CD4-positive, alpha-beta T cell treated with Interleukin-6 at 100 ng/mL for 8 hours (primary cell): ENCODE measurements around the gene SERINC5.
"Not testable (repeated sequence)": the region's sequence is repeated elsewhere in the genome, so short reads cannot be mapped to it uniquely, and the experiment has no call there.

Experiments used
- DNase-seq: peaks from one replicate; pipeline ENCODE4 v3.0.0-alpha.2; 2020; ENCODE audit warnings: mixed read lengths, low spot score

Gene SERINC5

DNA sequence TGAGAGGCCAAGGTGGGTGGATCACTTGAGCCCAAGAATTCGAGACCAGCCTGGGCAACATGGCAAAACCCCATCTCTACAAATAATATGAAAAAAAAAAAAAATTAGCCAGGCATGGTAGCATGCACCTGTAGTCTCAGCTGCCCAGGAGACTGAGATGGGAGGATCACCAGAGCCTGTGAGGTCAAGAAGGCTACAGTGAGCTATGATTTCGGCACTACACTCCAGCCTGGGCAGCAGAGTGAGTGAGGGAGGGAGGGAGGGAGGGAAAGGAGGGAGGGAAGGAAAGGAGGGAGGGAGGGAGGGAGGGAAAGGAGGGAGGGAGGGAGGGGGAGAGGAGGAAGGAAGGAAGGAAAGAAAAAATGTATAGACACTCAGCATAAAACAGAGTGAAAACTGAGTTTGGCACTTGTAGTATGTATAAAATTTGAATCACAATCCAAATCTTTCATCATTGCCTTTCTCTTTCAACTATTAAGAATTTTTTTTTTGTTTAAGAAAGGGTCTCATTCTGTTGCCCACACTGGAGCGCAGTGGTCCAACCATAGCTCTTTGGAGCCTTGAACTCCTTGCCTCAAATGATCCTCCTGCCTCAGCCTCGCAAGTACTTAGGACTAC is 27.8 kb downstream of the SERINC5 start:
- DNase-seq = no peak

GRCh38 chr5:80225934-80226326 is 29.9 kb downstream of the SERINC5 start:
- DNase-seq = no peak

DNA sequence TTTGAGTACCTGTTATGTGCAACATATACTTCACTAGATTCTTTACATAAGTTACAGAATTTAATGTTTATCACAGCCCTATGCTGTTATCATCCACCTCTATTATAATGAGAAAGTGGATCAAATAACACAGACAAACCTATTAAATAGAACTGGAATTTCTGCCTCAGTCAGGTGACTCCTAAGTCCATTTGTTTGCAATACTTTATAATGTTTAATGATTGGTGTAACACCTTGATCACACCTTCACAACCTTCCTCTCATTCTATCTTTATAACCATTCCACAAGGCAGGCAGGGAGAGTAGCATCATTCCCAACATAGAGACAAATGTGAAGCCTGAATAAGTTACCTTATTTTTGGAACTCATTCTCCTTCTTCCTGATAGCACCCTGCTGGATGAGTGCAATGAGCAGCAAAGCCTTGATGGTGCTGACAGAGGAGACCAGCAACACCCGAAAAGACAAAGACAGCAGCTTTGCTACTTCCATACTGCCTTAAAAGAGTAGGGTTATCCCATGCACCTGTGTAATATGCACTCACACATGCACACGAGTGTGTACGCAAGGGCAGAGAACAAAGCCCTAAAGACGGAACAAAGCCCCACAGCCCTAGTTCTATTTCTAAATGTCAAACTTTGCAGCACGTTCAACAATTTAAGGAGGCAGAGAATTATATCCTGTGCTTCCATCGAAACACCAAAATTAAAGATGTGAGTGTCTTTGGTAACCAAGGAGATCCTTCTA is 30.5 kb downstream of the SERINC5 start:
- DNase-seq = no peak

- no peak for DNase-seq
Observed at GRCh38 chr5:80223561-80223960, 32.3 kb downstream of the SERINC5 start.

DNA sequence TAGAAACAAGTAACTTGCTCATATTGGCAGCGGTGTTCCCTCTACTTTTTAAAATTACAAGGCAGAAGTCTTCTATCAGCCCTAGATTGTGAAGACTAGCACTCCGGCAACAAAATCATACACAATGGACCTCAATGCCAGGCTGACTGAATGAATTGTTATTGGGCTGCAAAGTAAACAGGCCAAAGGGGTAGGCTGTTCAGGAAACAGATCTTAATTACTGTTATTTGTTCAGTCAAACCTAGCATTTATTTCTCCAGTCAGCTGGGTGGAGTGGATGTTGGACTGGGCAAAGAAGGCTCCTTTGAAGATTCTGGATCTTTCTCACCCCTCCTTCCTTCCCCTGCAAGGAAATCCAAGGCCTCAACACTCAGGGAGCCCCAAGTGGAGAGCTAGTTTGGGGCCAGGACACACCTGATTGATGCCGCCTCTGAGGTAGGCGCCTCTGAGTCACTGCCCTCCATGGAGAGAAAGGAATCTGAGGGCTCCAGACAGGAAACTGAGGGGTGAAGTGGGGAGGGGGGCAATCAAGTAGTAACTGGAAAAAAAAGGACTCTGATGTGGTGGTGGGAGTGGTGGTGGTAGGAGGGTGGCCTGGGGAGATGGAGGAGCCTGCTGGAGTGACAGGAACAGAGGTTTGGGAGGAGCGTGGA is 35.5 kb downstream of the SERINC5 start:
- no peak for DNase-seq

DNA sequence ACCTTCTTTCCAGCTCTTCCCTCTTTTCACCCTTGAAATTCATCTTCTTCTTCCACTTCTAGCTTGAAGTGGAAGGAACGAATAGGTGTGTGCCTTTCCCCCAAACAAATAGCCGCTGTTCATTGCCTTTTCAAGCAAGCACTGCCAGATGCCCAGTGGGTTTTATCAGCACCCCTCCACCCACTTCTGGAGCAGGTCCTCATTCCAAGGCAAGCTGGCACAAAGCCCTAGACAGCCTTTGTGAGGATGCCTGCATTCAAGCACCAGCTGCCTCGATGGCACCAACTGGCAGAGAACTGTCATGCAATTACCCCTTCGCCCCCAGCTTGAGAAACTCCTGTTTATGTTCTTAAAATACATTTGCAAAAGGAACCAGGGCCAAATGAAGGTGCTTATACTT is 36.5 kb downstream of the SERINC5 start:
- no peak for DNase-seq

DNA sequence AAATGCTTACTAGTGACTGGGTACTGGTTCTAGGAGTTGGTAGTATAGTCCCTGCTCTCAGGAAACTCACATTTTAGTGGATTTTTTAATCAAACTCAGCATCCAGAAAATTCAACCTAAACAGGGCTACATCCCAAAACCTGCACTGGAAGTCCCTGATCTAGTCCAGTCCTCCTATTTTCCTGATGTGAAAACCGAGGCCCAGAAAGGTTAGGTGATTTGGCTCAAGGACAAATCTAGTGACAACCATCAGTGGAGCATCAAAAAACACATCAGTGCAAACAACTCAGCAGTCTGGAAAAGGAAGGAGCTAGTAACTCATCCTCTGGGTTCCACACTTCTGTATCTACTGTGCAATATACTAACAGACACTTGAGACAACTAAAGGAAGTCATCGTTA is 38.2 kb downstream of the SERINC5 start:
- no peak for DNase-seq

DNA sequence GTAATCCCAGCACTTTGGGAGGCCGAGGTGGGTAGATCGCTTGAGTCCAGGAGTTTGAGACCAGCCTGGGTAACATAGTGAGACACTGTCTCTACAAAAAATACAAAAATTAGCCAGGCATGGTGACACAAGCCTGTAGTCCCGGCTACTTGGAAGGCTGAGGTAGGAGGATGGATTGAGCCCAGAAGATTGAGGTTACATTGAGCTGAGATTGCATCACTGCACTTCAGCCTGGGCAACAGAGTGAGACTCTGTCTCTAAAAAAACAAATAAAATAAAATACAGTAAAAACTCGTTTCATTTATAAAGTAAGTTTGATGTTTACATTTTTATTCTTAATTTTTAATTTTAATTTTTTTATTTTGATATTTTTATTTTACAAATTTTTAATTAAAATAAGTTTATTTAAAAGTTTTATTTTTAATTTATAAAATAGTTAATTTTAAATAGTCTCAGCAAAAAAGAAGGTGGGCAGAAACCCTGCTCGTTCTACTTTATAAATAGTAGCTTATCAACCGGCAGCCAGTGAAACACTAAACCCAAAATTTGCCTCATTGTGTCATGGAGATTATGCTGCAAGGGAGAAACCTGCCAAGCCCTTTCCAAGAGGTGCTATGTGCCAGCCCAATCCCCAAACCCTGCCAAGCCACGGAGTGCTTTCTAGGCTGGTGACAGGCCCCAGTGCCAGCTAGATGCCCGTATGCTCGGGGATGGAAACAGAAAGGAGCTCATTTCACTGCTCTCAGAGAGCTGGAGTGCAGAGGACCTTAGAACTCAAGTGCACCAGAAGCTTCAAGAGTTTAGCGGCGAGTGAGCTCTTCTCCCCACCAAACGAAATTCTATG is 38.9 kb downstream of the SERINC5 start:
- no peak for DNase-seq

GRCh38 chr5:80216096-80216495 is 39.8 kb downstream of the SERINC5 start:
- DNase-seq = no peak

- no peak for DNase-seq
Observed at GRCh38 chr5:80215523-80215922, 40.3 kb downstream of the SERINC5 start.

- DNase-seq = no peak
Observed at GRCh38 chr5:80213466-80213865, 42.4 kb downstream of the SERINC5 start.

DNA sequence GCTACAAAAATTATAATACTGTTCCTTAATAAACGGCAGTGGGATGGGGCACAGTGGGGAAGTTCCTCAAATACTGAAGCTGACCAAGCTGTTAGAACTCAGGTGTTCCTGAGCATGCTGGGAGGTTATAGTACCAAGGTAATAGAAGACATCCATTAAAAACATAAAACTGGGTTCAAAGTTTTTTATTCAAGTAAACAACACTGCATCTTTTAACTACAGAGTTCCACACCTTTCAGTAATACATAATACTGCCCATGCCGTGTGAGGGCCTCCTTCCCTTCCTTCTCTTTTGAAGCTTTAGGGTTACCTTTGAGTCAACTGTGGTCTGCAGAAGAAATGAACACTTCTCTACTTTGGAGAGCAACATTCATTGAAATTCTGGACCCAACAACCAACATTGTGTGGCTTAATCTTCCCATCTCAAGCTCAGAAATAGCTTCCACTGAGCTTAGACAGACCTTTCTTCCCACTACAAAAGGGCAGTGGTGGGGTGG is 43.6 kb downstream of the SERINC5 start:
- DNase-seq = no peak

DNA sequence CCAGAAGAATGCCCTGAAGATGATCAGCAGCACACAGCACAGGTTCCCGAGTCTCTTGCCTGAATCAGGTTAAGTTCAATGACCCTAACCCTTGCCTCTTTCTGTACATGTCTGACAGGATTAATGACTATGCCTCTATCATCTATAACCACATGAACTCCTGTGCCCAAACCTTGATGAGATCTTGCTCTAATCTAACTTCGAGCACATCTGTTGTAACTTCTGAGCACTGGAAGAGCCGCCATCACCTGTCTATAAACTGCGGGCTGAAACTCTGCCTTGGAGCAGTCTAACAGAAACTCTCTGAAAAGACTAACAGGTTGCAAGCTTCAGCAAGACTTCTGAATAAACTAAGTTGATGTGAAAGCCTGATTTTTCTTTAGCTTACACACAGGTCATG is 44.5 kb downstream of the SERINC5 start:
- no peak for DNase-seq

- DNase-seq = no peak
Observed at GRCh38 chr5:80210014-80210413, 45.8 kb downstream of the SERINC5 start.

DNA sequence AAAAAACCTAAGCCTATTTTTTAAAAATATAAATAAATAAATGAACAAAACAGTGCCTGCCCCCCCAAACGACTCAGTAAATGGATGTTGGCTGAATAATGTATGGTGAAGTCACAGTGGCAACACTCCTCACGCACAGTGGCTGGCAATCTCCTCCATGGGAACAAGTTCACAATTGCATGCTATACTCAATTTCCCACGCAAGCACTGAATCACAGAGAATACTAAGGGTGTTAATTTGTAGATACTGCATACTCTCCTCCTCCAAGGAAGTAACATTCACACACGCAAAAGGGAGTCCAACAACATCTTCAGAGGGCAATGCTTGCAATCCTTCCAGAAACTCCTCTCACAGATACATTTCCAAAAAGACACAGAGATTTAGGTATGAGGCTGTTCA is 47.5 kb downstream of the SERINC5 start:
- no peak for DNase-seq

- no peak for DNase-seq
Observed at GRCh38 chr5:80207832-80208231, 48.0 kb downstream of the SERINC5 start.

DNA sequence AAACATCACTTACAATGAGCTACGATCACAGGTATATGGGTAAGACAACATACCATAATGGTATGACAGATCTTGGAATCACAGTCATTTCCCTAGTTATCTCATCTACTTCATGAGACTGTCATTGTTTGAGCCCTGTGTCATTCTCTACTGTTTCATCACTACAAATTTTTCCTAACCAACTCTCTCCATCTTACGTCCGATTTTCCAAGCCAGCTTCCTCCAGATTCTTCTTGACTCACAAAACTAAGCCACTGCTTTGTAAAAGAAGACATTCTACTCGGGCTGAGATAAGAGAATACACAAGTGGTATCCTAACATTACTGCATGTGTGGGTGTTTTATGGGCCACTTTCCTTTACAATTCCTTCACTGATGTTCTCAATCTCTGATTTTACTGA is 49.6 kb downstream of the SERINC5 start:
- DNase-seq = no peak

DNA sequence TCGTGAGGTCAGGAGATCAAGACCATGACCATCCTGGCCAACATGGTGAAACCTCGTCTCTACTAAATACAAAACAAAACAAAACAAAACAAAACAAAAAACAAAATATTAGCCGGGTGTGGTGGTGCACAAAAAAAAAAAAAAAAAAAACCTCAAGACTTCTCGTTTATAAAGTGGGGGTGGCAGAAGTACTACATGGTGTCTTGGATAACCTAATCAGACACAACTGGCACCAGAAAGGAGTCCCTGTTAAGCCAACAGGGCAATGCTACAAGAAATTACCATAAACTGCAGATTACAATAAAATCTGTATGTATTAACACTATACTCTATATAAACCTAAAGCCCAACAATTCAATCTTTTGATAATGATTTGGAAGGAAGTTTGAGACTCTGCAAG is 50.0 kb downstream of the SERINC5 start:
- no peak for DNase-seq

- DNase-seq = no peak
Observed at GRCh38 chr5:80204808-80205614, 50.8 kb downstream of the SERINC5 start.

GRCh38 chr5:80201763-80202162 is 54.1 kb downstream of the SERINC5 start:
- DNase-seq = not testable (repeated sequence)

DNA sequence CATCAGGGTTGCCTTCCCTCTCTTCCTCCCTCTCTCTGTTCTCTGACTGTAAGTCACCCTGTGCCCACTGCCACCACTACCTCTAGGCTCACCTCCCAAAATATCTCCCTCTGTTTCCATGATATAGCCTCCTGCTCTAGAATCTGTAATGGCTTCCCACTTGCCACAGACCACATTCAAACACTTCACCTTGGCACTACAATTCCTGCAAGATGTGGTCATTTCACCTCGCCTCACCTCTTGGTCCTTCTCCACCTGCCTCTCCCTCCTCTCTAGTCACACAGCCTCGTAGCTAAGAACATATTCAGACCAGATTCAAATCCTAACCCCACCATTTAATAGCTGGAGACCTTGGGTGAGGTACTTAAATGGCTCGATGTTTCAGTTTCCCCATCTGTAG is 56.9 kb downstream of the SERINC5 start:
- DNase-seq = no peak
